HTERT RPE-1 (cell line): ENCODE data around the gene WDR82.

ENCODE experiments used
- in situ Hi-C: fragments of 300-500 bp; cut with MboI; formaldehyde crosslinking; loops from 4 replicates; pipeline ENCODE4 v1.14.3; 2020; ENCODE audit warnings: low sequenced_read_pairs

The WDR82 gene

GRCh38 chr3:52308308-52308707 is 29.9 kb upstream of the WDR82 start:
- in situ Hi-C loops = no loop called here

- in situ Hi-C loops = no loop called here
Measured at GRCh38 chr3:52306978-52307377, 28.5 kb upstream of the WDR82 start.

GRCh38 chr3:52305926-52306325 is 27.5 kb upstream of the WDR82 start:
- in situ Hi-C loops = no loop called here

- in situ Hi-C loops = no loop called here
Measured at GRCh38 chr3:52303811-52304210, 25.4 kb upstream of the WDR82 start.

- in situ Hi-C loops = no loop called here
Measured at GRCh38 chr3:52302426-52303145, 24.1 kb upstream of the WDR82 start.

- in situ Hi-C loops = no loop called here
Measured at GRCh38 chr3:52299879-52300611, 21.6 kb upstream of the WDR82 start.

- in situ Hi-C loops = no loop called here
Measured at GRCh38 chr3:52299247-52299878, 20.9 kb upstream of the WDR82 start.

GRCh38 chr3:52298149-52299098 is 20.0 kb upstream of the WDR82 start:
- in situ Hi-C loops = no loop called here

GRCh38 chr3:52297242-52298148 is 19.0 kb upstream of the WDR82 start:
- in situ Hi-C loops = no loop called here

- in situ Hi-C loops = no loop called here
Measured at GRCh38 chr3:52295671-52296208, 17.3 kb upstream of the WDR82 start.

GRCh38 chr3:52294320-52295150 is 16.1 kb upstream of the WDR82 start:
- in situ Hi-C loops = no loop called here

- in situ Hi-C loops = no loop called here
Measured at GRCh38 chr3:52293491-52294319, 15.3 kb upstream of the WDR82 start.

- in situ Hi-C loops = no loop called here
Measured at GRCh38 chr3:52292247-52293065, 14.0 kb upstream of the WDR82 start.

- in situ Hi-C loops = no loop called here
Measured at GRCh38 chr3:52291508-52292181, 13.2 kb upstream of the WDR82 start.

GRCh38 chr3:52290596-52291507 is 12.4 kb upstream of the WDR82 start:
- in situ Hi-C loops = no loop called here
